SK-MEL-5 (cell line): ENCODE measurements around the gene ADO. TPM values are rescaled to one million over a fixed set of nuclear protein-coding genes. Genes with fewer than 3 reads are reported as not detected.

ENCODE experiments used
- DNase-seq: peaks from one replicate; pipeline ENCODE4 v3.0.0-alpha.2; 2016; ENCODE audit warnings: low read depth, low spot score
- in situ Hi-C: cut with HindIII; loops from 2 replicates; pipeline ENCODE4 v1.10.0; 2016; ENCODE audit warnings: low sequenced_read_pairs, high pct_unique_total_duplicates, low pct_unique_long_range_greater_than_20kb
- total RNA-seq: library from RNA; depleted of rRNA; stranded (reverse); fragments of >200 nt; shearing (Covaris generic); gene quantifications from 2 replicates; pipeline ENCODE4 v1.2.3, GENCODE V29; 2014

Gene ADO
- total RNA-seq, 1 experiment from 2014 or later = 32.8 TPM

DNA sequence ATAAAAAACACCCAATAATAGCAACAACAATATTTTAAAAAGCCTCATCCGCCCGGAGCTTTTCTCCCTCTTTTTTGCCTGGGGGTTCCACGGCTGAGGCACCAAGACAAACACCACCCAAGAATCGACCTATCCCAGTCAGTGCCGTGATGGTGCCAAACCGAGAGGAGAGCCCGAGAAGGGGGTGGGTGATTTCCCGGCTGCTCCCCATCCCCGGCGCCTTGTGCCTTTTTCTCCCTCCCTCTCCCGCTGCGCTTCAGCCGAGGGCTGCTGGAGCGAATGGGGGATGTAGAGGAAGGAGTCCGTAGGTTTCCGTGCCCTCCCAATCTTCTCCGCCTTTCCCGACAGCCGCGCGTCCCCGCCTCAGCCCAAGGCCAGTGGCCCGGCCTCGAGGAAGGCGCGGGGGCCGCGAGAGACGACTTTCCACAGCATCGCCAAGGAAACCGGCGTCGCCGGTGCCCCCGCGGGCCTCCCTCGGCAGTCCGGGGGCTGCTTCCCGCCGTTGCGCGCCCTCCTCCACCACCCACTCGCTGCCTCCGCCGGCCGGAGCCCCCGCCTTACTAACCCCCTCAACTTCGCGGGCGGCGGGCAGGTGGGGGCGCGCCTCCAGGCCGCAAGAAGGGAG is 10.3 kb downstream of the ADO start:
- in situ Hi-C loops = no loop called here
- DNase-seq = no peak

DNA sequence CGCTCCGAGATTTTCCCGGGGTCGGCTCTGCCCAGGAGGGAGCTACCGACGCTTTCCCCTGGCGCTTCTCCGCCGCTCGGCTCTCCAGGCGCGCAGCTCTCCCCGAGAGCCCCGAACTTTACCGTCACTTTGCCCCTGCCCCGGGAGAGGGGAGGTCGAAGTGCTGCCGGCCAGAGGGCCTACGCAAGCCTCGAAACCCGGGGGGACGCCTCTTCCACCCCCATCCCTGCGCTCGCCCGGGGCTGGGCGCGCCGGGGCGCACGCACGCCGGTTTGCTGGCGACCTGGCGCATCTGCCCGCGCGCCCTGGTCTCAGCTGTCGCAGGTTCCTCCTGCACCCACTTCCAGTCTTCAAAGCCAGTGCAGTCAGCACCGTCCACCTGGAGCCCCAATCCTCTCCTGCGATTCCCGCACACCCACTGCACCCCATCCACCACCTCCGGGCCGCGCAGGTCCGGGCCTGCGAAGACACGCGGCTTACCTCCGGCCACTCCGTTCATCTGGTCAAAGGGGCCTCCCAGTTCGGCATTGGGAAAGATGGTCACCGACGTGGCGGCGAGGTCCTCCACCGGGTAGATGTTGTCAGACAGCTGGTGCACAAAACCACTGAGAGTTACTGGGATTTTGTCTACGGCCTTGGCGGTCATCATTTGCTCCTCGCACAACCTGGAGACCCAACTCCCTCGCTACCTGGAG is 11.0 kb downstream of the ADO start:
- in situ Hi-C loops = no loop called here
- DNase-seq = no peak

DNA sequence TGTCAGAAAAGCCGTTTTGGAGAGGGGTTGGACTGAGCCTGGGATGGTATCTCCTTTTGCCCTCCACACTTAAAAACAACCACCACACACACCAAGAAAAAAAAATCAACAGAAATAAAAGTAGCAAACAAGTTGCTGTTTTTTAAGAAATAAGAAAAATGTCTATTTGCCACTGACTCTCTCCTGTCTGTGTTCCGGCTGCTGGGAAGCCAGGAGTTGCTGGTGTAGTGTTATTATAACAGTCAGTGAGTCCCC is 11.5 kb downstream of the ADO start:
- in situ Hi-C loops = no loop called here
- no peak for DNase-seq

DNA sequence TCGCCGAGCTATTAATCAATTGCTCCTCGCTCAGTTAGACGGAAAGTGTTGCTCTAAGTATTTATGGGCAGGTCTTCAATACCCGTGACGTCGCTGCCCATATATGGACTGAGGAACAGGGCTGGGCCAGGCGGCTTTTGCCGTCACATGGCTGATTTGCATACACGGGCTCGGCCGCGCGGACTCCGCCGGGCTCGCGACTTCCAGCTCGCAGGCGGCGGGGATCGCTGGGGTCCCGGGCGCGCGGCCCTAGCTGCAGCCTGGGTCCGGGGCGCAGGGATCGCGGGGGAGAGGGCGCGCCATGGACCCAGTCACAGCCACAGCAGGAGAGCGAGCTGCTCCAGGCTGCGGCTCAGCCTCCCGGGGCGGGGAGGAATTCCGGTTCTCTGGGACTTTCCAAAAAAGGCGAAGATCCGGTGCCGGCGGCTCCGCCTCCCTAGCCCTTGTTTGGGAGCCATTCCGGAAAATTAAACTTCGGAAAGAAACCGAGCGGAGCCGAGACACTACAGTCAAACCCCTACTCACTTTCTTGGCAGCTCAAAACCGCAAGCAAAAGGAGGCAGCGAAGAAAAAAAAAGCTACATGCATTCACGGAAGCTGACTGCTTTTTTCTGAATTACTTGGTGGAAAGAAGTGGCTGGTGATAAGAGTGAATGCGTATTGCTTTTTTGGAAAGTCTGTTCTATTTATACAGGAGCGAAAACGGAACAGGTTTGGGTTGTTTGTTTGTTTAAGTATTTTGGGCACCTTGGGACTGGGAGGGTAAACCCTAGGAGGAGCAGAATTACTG is 12.0 kb downstream of the ADO start, which contains the start of gene EGR2:
EGR2 (minus strand) TSS at position 36 of the 790 bp plus-strand sequence. CDS start 337 bp downstream, outside the sequence.
- DNase-seq = peak; percentile 90
- in situ Hi-C loops = no loop called here

DNA sequence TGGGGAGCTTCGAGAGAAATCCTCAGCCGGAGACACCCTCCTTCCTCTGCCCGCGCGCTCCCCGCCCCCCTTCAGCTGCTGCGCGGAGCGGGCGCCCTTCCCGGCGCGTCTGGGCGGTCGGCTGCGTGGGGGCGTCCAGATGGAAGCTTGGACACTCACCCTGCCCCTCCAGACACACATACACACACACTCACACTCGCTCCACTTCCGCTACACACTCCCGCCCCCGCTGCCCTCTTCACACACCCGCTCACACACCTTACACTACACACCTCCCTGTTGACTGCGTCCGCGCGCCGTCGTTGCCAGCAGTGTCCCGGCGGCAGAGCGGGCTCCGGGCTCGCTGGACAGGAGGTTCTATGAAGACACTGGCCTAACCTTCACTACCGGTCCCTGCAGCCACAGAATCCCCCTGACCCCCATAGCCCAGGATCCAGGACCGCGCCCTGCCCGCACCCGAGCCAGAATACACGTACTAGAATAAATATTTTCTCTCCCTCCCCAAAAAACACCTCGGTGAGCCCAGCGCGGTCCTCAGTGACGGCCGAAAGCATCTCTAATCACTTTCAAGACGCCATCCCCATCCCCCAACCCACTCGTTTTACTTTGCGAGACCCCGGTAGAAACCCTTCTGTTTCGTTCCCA is 12.7 kb downstream of the ADO start:
- DNase-seq = no peak
- in situ Hi-C loops = no loop called here

DNA sequence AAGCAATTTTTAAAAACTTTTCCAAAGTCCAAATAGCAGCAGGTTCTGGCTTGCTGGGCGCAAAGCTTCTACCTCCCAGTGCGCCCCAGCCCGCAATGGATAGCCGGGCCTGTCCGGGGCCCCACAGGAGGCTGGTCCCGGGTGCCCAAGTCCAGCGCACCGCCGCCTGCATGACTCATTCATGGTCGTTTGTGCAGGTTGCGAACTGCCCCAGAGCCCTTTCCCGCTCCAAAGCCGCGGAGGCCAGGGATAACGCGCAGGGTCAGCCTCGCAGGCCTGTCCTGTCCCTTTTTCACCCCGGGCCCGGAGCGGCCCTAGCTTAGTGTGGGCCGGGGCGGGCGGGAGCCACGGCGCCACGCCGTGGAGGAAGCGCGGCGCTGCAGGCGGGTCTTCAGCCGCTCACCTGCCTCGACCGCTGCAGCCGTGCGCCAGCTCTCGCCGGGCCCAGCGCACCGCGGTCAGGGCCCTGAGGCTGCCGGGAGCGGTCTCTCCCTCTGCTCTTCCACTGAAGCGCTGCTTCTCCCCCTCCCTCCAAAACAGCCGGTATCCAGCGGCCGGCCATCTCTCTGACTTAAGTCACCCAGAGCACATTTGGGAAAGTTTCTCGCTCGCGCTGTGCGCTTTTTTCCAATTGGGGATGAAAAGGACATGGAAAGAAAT is 13.4 kb downstream of the ADO start:
- DNase-seq = peak; percentile 67
- in situ Hi-C loops = no loop called here

DNA sequence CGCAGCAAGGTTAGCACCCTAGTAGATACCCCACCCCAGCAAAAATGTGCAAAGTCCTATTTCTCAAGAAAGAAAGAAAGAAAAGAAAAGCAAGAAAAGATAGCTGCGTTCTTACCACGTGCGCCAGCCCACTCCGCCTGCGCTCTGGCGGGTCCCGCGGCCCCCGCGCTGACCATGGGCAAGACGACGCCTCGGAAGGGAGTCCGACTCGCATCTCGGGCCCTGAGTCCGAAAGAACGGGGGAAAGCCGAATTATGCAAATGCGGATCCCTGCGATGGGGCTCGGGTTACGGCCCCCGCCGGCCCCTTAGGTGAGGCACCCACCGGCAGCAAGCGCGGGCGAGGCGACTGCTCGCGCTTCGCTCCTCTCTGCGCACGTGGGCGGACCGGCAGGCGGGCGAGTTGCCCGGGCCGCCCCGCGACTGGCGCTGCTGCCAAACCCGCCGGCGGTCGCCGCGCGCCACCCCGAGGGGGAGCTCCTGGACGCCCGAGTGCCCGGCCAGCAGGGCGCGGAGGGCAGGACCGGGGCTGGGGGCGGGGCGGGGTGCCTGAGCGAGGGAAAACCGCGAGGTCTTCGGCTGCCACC is 14.0 kb downstream of the ADO start:
- DNase-seq = no peak
- in situ Hi-C loops = no loop called here

DNA sequence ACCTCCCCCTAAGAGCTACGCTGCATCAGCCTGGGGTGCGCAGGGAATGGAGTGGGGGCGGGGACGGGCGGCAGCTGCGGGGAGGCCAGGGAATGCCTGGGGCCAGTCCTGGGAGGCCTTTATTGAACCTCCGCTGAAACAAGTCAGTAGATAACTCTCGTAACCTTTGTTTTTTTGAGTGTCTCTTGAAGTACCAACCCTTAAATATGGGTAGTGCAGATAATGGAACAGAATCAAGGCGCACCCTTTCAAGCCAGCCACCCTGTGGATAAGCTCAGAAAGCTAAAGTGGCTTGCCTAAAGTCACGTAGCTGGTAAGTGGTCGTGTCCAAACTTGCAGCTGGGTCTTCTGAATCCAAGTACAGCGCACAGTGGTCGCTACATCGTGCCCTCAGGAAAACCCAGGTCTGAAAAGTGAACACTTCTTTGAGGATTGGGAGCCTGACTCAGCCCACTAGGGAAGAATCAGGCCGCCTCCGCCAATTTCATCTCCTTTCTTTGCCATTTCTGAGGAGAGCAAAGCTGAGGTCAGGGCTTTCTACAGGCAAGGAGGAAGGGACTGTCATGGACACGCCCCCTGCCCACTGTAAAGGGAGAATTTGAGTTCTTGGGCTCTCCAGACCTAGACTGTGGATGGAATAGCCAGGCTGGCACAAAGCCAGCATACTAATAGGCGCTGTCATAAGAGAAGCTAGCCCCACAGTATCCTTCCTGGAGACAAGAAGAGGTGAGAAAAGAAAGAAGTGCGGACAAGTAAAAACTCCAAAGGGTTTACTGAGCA is 14.8 kb downstream of the ADO start:
- in situ Hi-C loops = no loop called here
- DNase-seq = no peak

DNA sequence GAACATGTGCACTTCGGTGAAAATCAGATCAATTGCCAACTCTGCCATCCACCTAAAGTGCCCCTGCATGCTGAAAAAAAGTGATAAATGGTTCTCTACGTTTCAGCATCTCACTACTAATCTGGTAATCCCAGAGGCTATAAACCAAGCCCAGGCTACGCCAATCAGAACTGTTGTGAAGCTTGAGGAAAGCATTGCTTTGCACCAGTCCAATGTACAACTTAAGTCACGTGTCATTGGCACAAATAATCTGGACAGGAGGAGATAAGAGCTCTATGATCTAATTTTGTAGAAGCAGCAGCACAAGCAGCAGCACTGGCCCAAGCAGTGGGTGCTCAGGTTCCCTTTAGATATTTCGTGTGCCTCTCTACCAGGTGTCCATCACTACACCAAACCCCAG is 16.1 kb downstream of the ADO start:
- in situ Hi-C loops = no loop called here

DNA sequence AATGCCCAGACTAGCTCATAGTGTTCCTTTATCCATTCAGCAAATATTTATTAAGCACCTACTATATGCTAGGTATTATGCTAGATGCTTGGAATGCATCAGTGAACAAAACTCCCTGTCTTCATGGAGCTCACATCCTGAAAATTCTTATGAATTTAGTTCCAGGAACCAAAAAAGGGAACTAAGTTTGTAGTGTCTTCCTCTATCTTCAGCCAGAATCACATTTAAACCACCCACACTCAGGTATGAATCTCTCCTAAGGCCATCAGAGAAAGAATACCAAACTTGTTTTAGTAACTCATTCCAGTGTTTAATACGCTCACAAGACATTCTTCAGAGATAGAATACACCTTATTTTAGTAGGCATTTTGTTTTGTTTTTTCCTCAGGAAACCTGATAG is 21.8 kb downstream of the ADO start:
- in situ Hi-C loops = no loop called here
- DNase-seq = no peak

More for the DNA sequence above, 16.1 kb downstream of the ADO start:
- DNase-seq = no peak

DNA sequence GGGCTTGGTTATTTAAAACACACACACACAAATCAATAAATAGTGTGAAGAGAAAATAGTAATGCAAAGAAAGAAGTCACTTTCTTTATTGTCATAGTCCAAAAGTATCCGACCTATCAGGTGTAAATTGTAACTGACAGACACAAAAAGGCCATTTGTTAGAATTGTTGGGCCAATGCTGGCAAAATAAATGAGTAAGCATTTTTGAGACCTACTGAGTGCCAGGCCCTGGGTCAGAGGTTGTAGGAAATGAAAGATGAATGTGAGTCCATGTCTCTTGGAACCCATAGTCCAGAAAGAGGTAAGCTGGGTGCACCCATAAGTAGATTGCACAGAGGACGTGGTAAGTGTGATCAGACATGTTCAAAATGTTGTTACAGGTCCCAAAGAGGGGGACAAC is 25.1 kb downstream of the ADO start:
- in situ Hi-C loops = no loop called here
- no peak for DNase-seq

DNA sequence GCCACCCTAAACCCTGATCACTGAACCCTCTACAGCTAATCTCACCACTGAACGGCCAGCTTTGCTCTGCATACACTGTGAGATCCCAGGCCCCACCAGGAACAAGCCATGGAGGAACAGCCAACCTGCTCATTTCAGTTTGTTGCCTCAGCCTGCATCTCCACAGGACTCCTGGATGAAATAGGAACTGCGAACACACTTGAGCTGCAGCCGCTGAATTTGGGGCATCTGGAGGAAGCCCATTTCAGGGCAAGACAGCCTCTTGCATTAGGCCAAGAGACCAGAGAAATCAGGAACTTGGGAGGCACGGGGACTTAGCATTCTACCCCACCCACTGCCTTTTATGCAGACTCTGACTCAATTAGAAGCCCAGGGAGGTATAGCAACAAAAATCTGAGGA is 26.2 kb downstream of the ADO start:
- in situ Hi-C loops = no loop called here
- no peak for DNase-seq

DNA sequence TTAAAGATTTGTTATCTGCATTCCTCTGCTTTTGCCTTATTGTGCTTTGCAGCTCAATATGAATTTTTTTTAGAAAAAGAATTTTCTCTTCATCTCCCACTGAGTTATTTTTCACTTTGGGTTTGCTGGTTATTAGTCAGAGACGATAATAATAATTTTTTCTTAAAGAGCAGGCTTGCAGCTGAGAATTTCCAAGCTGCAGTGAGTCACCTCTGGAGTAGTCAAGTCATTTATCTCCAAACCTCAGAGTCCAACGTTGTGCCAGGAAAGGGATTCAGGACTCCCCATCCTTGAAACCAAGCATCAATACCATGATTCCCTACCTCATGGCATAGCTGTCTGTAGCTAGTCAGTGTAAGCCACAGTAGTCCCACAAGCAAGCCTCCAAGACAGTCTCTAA is 26.8 kb downstream of the ADO start:
- in situ Hi-C loops = no loop called here
- no peak for DNase-seq

DNA sequence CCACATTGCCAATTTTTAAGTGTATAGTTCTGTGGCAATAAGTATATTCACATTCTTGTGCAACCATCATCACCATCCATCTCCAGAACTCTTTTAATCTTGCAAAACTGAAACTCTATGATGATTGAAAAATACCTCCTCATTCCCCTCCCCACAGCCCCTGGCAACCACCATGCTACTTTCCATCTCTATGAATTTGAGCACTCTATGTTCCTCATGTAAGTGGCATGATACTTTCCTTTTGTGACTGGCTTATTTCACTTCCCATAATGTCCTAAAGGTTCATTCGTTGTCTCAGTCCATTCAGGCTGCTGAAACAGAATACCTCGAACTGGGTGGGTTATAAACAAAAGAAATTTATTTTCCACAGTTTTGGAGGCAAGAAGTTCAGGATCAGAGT is 35.1 kb downstream of the ADO start:
- DNase-seq = no peak
- in situ Hi-C loops = no loop called here

DNA sequence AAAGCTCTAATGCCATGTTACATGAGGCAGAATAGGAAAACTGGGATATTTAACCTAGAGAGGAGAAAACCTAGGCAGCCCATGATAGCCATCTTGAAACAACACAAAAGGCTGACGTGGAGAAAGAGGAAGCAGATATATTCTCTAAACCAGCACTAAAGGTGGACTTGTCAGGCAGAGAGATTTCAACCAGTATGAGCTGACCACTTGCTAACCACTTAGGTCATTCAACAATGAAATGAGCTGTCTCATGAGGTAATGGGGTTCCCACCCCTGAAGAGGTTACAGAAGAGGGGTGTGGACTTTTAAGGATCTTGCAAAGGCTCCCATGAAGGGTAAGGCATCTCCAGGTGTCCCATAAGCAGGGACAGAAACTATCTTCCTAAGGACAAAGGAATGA is 38.5 kb downstream of the ADO start:
- in situ Hi-C loops = no loop called here

DNA sequence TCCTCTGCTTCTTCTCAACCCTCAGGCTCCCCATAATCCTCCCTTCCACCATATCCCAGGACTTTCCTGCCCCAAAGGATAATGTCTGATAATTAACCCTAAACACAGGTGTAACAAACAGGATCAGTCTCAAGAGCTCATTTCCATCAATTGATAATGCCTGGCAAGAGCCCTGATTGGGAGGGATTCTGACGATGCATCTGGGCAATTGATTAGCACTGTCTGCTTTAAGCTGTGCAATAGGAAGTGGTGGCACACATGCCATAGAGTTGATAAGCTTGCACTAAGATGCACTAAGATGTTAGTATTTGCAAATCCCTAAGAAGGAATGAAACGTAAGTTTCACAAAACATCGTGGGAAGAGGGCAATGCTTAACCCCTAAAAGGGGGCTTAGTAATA is 39.1 kb downstream of the ADO start:
- DNase-seq = peak; percentile 20
- in situ Hi-C loops = no loop called here

More for the DNA sequence above, 38.5 kb downstream of the ADO start:
- DNase-seq = no peak
